ENCODE data around the gene PAAF1. TPM values are rescaled to one million over a fixed set of nuclear protein-coding genes. Genes with fewer than 3 reads are reported as not detected.

Gene PAAF1
- total and polyA plus RNA-seq, 10 of the 15 experiments (the other 5 are each of a cell fraction or from before 2014, with no cell fraction given) = 13.7 to 70.6 (median 29.1) TPM

DNA sequence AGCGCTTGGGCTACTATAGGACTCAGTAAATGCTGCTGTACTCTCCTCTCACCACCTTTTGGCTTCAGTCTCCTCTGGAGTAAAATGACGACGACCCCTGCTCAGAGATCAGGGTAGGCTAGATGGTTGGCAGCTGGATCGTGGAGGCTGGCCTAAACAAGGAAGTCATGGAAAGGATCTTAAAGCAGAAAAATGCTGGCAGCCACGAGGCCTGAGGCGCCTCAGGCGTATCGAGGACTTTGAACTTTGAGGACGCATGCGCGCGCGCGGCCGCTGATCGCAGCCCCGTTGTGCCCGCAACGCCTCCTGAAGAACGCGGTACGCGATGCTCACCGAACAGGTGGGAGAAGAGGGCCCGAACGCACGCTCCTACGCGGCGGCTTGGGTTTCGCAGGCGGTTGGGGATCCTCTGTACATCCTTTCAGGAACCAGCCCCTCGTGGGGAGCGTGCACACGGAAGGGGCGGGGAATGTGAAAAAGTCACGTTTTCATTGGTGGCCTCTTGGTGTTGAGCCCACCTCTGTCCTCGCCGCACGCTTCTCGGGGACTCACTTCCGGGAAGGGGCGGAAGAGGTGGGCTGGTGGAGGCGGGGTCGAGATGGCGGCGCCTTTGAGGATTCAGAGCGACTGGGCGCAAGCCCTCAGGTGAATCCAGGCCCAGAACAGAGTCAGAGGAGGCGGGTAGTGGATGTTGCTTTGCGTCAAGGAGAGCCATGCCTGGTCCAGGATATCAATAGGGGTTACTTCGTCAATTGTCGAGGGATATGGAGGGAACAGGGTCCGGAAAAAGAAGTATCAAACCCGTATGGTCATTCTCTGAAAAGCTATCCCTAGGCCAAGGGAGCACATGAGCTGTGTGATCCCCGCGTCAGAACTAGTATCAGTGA is at the start of gene PAAF1, which contains the start of gene COA4 (continued):
- TF ChIP-seq, protein P1, sequence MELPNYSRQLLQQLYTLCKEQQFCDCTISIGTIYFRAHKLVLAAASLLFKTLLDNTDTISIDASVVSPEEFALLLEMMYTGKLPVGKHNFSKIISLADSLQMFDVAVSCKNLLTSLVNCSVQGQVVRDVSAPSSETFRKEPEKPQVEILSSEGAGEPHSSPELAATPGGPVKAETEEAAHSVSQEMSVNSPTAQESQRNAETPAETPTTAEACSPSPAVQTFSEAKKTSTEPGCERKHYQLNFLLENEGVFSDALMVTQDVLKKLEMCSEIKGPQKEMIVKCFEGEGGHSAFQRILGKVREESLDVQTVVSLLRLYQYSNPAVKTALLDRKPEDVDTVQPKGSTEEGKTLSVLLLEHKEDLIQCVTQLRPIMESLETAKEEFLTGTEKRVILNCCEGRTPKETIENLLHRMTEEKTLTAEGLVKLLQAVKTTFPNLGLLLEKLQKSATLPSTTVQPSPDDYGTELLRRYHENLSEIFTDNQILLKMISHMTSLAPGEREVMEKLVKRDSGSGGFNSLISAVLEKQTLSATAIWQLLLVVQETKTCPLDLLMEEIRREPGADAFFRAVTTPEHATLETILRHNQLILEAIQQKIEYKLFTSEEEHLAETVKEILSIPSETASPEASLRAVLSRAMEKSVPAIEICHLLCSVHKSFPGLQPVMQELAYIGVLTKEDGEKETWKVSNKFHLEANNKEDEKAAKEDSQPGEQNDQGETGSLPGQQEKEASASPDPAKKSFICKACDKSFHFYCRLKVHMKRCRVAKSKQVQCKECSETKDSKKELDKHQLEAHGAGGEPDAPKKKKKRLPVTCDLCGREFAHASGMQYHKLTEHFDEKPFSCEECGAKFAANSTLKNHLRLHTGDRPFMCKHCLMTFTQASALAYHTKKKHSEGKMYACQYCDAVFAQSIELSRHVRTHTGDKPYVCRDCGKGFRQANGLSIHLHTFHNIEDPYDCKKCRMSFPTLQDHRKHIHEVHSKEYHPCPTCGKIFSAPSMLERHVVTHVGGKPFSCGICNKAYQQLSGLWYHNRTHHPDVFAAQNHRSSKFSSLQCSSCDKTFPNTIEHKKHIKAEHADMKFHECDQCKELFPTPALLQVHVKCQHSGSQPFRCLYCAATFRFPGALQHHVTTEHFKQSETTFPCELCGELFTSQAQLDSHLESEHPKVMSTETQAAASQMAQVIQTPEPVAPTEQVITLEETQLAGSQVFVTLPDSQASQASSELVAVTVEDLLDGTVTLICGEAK (IDR thresholded peaks at IDR 0.05; ENCODE audit: borderline replicate concordance) = peak; percentile 92
- no peak for TF ChIP-seq SMAD1 (IDR thresholded peaks at IDR 0.05; ENCODE audit: low read depth, partially characterized antibody)
- TF ChIP-seq, protein P2, sequence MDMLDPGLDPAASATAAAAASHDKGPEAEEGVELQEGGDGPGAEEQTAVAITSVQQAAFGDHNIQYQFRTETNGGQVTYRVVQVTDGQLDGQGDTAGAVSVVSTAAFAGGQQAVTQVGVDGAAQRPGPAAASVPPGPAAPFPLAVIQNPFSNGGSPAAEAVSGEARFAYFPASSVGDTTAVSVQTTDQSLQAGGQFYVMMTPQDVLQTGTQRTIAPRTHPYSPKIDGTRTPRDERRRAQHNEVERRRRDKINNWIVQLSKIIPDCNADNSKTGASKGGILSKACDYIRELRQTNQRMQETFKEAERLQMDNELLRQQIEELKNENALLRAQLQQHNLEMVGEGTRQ (IDR thresholded peaks at IDR 0.05; ENCODE audit: borderline replicate concordance, low read depth, low read length) = no peak; the same call in 1 of the 2 replicates
- TF ChIP-seq NFIC (IDR thresholded peaks at IDR 0.05; ENCODE audit: low read depth, low read length) = no peak
- TF ChIP-seq, protein P3, sequence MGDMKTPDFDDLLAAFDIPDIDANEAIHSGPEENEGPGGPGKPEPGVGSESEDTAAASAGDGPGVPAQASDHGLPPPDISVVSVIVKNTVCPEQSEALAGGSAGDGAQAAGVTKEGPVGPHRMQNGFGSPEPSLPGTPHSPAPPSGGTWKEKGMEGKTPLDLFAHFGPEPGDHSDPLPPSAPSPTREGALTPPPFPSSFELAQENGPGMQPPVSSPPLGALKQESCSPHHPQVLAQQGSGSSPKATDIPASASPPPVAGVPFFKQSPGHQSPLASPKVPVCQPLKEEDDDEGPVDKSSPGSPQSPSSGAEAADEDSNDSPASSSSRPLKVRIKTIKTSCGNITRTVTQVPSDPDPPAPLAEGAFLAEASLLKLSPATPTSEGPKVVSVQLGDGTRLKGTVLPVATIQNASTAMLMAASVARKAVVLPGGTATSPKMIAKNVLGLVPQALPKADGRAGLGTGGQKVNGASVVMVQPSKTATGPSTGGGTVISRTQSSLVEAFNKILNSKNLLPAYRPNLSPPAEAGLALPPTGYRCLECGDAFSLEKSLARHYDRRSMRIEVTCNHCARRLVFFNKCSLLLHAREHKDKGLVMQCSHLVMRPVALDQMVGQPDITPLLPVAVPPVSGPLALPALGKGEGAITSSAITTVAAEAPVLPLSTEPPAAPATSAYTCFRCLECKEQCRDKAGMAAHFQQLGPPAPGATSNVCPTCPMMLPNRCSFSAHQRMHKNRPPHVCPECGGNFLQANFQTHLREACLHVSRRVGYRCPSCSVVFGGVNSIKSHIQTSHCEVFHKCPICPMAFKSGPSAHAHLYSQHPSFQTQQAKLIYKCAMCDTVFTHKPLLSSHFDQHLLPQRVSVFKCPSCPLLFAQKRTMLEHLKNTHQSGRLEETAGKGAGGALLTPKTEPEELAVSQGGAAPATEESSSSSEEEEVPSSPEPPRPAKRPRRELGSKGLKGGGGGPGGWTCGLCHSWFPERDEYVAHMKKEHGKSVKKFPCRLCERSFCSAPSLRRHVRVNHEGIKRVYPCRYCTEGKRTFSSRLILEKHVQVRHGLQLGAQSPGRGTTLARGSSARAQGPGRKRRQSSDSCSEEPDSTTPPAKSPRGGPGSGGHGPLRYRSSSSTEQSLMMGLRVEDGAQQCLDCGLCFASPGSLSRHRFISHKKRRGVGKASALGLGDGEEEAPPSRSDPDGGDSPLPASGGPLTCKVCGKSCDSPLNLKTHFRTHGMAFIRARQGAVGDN (IDR thresholded peaks at IDR 0.05) = peak; percentile 64
- TF ChIP-seq JUNB (IDR thresholded peaks at IDR 0.05) = no peak
- TF ChIP-seq BRCA1 (IDR thresholded peaks at IDR 0.05; ENCODE audit: low read depth, low read length) = no peak
- TF ChIP-seq SUZ12 (IDR thresholded peaks at IDR 0.05; ENCODE audit: unreplicated experiment) = no peak
- TF ChIP-seq, protein P4, sequence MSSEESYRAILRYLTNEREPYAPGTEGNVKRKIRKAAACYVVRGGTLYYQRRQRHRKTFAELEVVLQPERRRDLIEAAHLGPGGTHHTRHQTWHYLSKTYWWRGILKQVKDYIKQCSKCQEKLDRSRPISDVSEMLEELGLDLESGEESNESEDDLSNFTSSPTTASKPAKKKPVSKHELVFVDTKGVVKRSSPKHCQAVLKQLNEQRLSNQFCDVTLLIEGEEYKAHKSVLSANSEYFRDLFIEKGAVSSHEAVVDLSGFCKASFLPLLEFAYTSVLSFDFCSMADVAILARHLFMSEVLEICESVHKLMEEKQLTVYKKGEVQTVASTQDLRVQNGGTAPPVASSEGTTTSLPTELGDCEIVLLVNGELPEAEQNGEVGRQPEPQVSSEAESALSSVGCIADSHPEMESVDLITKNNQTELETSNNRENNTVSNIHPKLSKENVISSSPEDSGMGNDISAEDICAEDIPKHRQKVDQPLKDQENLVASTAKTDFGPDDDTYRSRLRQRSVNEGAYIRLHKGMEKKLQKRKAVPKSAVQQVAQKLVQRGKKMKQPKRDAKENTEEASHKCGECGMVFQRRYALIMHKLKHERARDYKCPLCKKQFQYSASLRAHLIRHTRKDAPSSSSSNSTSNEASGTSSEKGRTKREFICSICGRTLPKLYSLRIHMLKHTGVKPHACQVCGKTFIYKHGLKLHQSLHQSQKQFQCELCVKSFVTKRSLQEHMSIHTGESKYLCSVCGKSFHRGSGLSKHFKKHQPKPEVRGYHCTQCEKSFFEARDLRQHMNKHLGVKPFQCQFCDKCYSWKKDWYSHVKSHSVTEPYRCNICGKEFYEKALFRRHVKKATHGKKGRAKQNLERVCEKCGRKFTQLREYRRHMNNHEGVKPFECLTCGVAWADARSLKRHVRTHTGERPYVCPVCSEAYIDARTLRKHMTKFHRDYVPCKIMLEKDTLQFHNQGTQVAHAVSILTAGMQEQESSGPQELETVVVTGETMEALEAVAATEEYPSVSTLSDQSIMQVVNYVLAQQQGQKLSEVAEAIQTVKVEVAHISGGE (CRISPR knock-in tag; IDR thresholded peaks at IDR 0.05) = no peak
- TF ChIP-seq ESRRA (IDR thresholded peaks at IDR 0.05; ENCODE audit: low read length) = peak; percentile 56; the same call in 1 of the 2 replicates
- TF ChIP-seq IRF4 (IDR thresholded peaks at IDR 0.05; ENCODE audit: low read depth, low read length) = 0 out of 2 replicates have a peak, but pooled peaks have one; percentile 4
- peak; percentile 94 for TF ChIP-seq YY1 (IDR thresholded peaks at IDR 0.05; ENCODE audit: low read depth, low read length)
- TF ChIP-seq CREB1 (IDR thresholded peaks at IDR 0.05; ENCODE audit: low read depth) = peak; percentile 80; the same call in 1 of the 2 replicates
- no peak for TF ChIP-seq RAD21 (IDR thresholded peaks at IDR 0.05; ENCODE audit: insufficient read depth, low read depth, low read length)
